ENCODE results near the gene SYNJ2. TPM values are rescaled to one million over a fixed set of nuclear protein-coding genes. Genes with fewer than 3 reads are reported as not detected.

The SYNJ2 gene
- total RNA-seq, 1 experiment from 2014 or later, result 70.0 TPM

GRCh38 chr6:158110986-158111385, 129.3 kb downstream of the SYNJ2 start:
- ChIA-PET POLR2A (no interaction called here), CTCF (no interaction called here)
- DNase-seq (ENCODE audit: low read depth, low spot score), result no peak
- no peaks in the 10 kb centered on the region for H3K27me3 ChIP-seq (ENCODE audit: control insufficient read depth, insufficient read depth, low read length)
- H3K4me3 ChIP-seq (ENCODE audit: low read depth in 2 of 2, low read length in 2 of 2), result no peak overlapping the region
- in situ Hi-C loops (cut with HindIII; ENCODE audit: low pct_unique_long_range_greater_than_20kb, low sequenced_read_pairs) (no loop called here), intact Hi-C loops (cut with micrococcal nuclease; ENCODE audit: unreplicated experiment) (no loop called here)
- H3K9me3 ChIP-seq (ENCODE audit: control insufficient read depth, insufficient read depth, low read depth, low read length), result no peaks in the 10 kb centered on the region
- no TSS peak for BruUV-seq (replicated peaks)
- TF ChIP-seq TCF7L2 (IDR thresholded peaks at IDR 0.05; ENCODE audit: low read depth, low read length), result no peak
- no peak for TF ChIP-seq SIN3A (IDR thresholded peaks at IDR 0.05; ENCODE audit: borderline replicate concordance, insufficient read depth, low read depth, low read length)
- TF ChIP-seq REST (IDR thresholded peaks at IDR 0.05; ENCODE audit: insufficient read depth in 1 of 2, low read depth in 2 of 2, low read length in 1 of 2), result no peak
- TF ChIP-seq, protein P1, sequence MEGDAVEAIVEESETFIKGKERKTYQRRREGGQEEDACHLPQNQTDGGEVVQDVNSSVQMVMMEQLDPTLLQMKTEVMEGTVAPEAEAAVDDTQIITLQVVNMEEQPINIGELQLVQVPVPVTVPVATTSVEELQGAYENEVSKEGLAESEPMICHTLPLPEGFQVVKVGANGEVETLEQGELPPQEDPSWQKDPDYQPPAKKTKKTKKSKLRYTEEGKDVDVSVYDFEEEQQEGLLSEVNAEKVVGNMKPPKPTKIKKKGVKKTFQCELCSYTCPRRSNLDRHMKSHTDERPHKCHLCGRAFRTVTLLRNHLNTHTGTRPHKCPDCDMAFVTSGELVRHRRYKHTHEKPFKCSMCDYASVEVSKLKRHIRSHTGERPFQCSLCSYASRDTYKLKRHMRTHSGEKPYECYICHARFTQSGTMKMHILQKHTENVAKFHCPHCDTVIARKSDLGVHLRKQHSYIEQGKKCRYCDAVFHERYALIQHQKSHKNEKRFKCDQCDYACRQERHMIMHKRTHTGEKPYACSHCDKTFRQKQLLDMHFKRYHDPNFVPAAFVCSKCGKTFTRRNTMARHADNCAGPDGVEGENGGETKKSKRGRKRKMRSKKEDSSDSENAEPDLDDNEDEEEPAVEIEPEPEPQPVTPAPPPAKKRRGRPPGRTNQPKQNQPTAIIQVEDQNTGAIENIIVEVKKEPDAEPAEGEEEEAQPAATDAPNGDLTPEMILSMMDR (IDR thresholded peaks at IDR 0.05), result no peak
- TF ChIP-seq POLR2AphosphoS5 (IDR thresholded peaks at IDR 0.05; ENCODE audit: low read depth, low read length), result no peak
- H3K36me3 ChIP-seq (ENCODE audit: control insufficient read depth, insufficient read depth, low read length), result peaks cover 3% of the 10 kb centered on the region; the same call in 1 of the 2 replicates
- H3K27ac ChIP-seq (ENCODE audit: low read length), result no peak overlapping the region
- ATAC-seq, result no peak
- H3K4me1 ChIP-seq (ENCODE audit: control insufficient read depth, insufficient read depth, low read length), result no peaks in the 10 kb centered on the region

DNA sequence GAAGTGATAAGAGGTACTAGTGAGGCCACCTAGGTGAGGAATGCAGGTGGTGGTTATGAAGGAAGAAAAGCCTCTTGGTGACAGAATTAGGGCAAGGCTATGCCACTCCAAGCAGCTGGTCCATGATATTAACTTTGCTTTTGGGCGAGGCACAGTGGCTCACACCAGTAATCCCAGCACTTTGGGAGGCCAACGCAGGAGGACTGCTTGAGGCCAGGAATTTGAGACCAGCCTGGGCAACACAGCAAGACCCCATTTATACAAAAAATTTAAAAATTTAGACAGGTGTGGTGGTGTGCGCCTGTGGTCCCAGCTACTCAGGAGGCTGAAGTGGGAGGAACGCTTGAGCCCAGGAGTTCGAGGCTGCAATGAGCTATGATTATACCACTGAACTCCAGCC, 130.3 kb downstream of the SYNJ2 start:
- no peak overlapping the region for H3K4me3 ChIP-seq (ENCODE audit: low read depth in 2 of 2, low read length in 2 of 2)
- DNase-seq (ENCODE audit: low read depth, low spot score), result no peak
- no peaks in the 10 kb centered on the region for H3K9me3 ChIP-seq (ENCODE audit: control insufficient read depth, insufficient read depth, low read depth, low read length)
- intact Hi-C loops (cut with micrococcal nuclease; ENCODE audit: unreplicated experiment) (no loop called here), in situ Hi-C loops (cut with HindIII; ENCODE audit: low pct_unique_long_range_greater_than_20kb, low sequenced_read_pairs) (no loop called here)
- no peak overlapping the region for H3K27ac ChIP-seq (ENCODE audit: low read length)
- CTCF ChIA-PET, result no interaction called here
- no peaks in the 10 kb centered on the region for H3K4me1 ChIP-seq (ENCODE audit: control insufficient read depth, insufficient read depth, low read length)
- BruUV-seq (replicated peaks), result no TSS peak
- H3K36me3 ChIP-seq (ENCODE audit: control insufficient read depth, insufficient read depth, low read length), result peaks cover 3% of the 10 kb centered on the region; the same call in 1 of the 2 replicates
- ATAC-seq, result no peak; the same call in 1 of the 2 replicates
- TF ChIP-seq SIN3A (IDR thresholded peaks at IDR 0.05; ENCODE audit: borderline replicate concordance, insufficient read depth, low read depth, low read length) (no peak), TCF7L2 (IDR thresholded peaks at IDR 0.05; ENCODE audit: low read depth, low read length) (no peak), REST (IDR thresholded peaks at IDR 0.05; ENCODE audit: insufficient read depth in 1 of 2, low read depth in 2 of 2, low read length in 1 of 2) (no peak), POLR2AphosphoS5 (IDR thresholded peaks at IDR 0.05; ENCODE audit: low read depth, low read length) (no peak)
- TF ChIP-seq, protein P1 (IDR thresholded peaks at IDR 0.05), result no peak
- no peaks in the 10 kb centered on the region for H3K27me3 ChIP-seq (ENCODE audit: control insufficient read depth, insufficient read depth, low read length)
- POLR2A ChIA-PET, result no interaction called here
